NB4 (cell line): Measurements from ENCODE around the gene TEF.

Source experiments
- DNase-seq: peaks from one replicate; pipeline ENCODE4 v3.0.0; 2010; ENCODE audit warnings: low read depth
- H3K4me3 ChIP-seq: one replicate; pipeline ENCODE4 v1.5.1; 2011; ENCODE audit warnings: mild to moderate bottlenecking, low read depth, low read length, moderate library complexity
- MYC ChIP-seq: IDR thresholded peaks from 2 replicates; pipeline ENCODE4 v1.6.1; 2011; ENCODE audit warnings: low read depth, low read length
- POLR2A ChIP-seq: IDR thresholded peaks from 2 replicates; pipeline ENCODE4 v1.6.1; 2011; ENCODE audit warnings: mild to moderate bottlenecking; ENCODE audit not compliant: insufficient read length; ENCODE audit errors: extremely low read depth
- TF ChIP-seq, protein P1 (sequence below): IDR thresholded peaks from 2 replicates; pipeline ENCODE4 v1.6.1; 2011; ENCODE audit warnings: low read depth, low read length
- TF ChIP-seq, protein P2 (sequence below): IDR thresholded peaks from one replicate; pipeline ENCODE4 v1.5.1; 2012; ENCODE audit warnings: low read depth, low read length

Gene TEF

DNA sequence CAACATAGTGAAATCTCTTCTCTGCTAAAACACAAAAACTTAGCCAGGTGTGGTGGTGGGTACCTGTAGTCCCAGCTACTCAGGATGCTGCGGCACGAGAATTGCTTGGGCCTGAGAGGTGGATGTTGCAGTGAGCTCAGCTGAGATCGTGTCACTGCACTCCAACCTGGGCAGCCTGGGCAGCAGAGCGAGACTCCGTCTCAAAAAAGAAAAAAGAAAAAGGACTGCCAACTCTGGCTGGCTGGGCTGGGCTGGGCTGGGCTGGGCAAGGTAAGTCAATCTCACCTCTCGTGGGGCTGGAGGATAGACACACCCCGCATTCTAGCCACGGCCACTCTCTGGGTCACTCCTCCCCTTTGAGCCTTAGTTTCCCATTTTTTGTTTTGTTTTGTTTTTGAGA is 26.9 kb downstream of the TEF start:
- H3K4me3 ChIP-seq = no peak overlapping the region
- TF ChIP-seq POLR2A (no peak), MYC (no peak)
- TF ChIP-seq, protein P1, sequence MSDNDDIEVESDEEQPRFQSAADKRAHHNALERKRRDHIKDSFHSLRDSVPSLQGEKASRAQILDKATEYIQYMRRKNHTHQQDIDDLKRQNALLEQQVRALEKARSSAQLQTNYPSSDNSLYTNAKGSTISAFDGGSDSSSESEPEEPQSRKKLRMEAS = no peak
- TF ChIP-seq, protein P2, sequence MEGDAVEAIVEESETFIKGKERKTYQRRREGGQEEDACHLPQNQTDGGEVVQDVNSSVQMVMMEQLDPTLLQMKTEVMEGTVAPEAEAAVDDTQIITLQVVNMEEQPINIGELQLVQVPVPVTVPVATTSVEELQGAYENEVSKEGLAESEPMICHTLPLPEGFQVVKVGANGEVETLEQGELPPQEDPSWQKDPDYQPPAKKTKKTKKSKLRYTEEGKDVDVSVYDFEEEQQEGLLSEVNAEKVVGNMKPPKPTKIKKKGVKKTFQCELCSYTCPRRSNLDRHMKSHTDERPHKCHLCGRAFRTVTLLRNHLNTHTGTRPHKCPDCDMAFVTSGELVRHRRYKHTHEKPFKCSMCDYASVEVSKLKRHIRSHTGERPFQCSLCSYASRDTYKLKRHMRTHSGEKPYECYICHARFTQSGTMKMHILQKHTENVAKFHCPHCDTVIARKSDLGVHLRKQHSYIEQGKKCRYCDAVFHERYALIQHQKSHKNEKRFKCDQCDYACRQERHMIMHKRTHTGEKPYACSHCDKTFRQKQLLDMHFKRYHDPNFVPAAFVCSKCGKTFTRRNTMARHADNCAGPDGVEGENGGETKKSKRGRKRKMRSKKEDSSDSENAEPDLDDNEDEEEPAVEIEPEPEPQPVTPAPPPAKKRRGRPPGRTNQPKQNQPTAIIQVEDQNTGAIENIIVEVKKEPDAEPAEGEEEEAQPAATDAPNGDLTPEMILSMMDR = no peak
- DNase-seq = no peak

DNA sequence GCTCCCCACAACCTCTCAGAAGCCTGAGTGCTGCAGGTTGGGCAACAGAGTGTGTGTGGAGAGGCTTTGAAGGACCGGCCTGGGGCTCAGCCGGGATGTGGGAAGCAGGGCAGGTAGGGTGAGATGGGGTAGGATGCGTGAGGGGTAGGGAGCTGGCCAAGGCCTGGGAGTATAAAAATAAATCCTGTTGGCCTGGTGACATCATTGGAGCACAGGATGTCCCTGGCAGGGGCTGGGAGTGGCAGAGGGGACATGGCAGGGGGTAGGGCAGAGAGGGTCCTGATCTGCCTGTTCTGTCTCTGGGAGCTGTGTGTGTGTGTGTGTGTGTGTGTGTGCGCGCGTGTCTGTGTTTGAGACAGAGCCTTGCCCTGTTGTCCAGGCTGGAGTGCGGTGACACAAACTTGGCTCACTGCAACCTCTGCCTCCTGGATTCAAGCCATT is 28.6 kb downstream of the TEF start:
- H3K4me3 ChIP-seq = no peak overlapping the region
- no peak for DNase-seq
- TF ChIP-seq, protein P1 = no peak
- TF ChIP-seq MYC = no peak
- TF ChIP-seq, protein P2 = no peak
- TF ChIP-seq POLR2A = no peak

DNA sequence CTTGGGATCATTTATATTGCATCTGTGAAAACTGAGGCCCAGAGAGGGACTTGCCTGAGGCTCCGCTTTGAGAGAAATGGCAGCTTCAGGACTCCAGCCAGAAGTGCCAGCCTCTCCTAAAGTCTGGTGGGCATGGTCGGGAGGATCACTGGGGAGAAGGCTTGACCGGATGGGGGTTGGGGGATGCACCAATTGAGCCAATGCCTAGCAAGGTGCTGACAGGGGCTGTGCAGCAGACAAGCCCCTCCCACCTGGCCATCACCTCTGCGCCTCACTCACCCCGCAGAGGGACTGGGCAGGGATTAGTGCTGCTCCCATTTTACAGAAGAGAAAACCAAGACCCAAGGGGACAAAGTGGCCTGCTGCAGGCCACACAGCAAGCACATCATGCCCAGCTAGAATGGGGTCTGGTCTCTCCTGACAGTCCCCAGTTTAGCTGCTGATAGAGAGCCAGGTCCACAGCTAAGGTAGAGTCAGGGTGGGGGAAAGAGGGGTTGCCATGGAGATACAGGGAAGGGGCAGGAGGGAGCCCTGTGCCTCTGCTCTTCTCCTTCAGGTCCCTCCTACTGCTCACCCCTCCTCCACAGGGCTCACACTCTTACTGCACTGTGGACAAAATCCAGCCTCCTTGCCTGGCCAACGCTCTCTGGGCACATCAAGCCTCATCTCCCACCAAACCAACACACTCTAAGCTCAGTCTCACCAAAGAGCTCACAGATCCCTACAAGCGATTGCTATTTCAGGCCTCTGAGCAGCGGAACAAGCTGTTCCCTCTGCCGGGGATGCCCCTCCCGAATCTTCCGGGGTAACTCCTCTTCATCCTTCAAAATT is 29.5 kb downstream of the TEF start:
- no peak overlapping the region for H3K4me3 ChIP-seq
- TF ChIP-seq MYC (no peak), POLR2A (no peak)
- TF ChIP-seq, protein P1 = no peak
- TF ChIP-seq, protein P2 = no peak
- no peak for DNase-seq

DNA sequence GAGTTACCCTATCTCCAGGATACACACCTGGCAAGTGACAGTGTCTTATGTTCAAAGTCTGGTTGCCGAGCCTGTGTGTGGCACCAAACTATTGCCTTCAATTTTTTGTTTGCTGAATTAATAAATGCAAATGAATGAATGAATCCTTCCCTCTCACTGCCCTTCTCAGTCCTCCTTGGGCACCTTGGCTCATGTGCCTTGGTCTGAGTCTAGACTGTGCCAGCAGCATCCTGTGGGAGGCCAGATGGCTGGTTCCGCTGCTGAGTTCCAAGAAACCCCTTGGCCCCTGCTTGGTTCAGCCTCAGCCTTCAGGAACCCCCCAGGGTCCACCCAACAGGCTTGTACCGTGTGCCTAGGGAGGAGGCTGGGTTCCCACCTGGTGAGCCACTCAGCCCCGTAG is 33.8 kb downstream of the TEF start:
- peak overlapping the region; percentile 11 for H3K4me3 ChIP-seq
- DNase-seq = no peak
- TF ChIP-seq, protein P1 = no peak
- TF ChIP-seq MYC (no peak), POLR2A (no peak)
- TF ChIP-seq, protein P2 = no peak

DNA sequence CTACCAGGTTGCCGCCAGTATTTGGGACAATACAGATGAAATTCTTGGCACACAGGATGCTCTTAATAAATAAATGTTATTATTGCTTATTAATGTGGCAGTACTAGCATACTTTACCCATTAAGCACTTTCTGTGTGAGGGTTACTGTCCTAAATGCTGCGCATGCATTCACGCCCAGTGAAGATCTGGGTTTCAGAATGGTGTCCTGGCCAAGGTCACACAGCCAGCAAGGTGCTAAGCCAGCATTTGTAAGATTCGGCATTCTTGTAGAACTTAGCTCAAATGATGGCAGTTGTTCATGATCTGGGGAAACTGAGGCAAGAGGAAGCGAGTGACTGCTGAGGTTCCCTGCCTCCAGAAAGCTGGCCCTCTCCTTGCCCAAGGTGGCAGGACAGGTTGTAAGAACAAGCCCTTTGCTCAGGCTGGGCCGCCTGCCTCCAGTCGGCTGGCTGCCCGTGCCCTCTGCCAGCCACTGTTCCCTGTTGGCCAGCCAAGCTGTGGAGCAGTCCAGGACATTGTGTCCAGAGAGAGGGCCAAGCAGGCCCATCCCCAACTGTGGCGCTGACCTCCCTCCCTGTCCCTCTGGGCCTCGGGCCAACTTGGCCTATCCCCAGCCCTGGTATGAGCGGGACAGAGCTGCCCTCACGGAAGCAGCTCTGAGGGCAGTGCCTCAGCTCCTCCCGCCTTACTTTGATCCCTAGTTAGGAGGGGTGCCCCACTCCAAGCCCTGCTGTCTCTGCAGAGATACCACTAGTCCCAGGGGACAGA is 36.1 kb downstream of the TEF start:
- no peak for DNase-seq
- TF ChIP-seq, protein P1 = no peak
- TF ChIP-seq POLR2A (no peak), MYC (no peak)
- TF ChIP-seq, protein P2 = no peak
- no peak overlapping the region for H3K4me3 ChIP-seq
